Measurements from ENCODE around the gene NEDD4L. TPM values are rescaled to one million over a fixed set of nuclear protein-coding genes. Genes with fewer than 3 reads are reported as not detected.

NEDD4L gene
- total RNA-seq, 4 donors from 2014 or later = 22.7 to 39.9 (median 34.7) TPM

- H3K36me3 ChIP-seq = no peaks in the 10 kb centered on the region
- H3K4me3 ChIP-seq = no peak overlapping the region
- whole genome bisulfite sequencing = 55% methylated on average over 1 of the region's 1 CpG
- TF ChIP-seq EP300 (IDR thresholded peaks at IDR 0.05) (no peak), POLR2A (IDR thresholded peaks at IDR 0.05; ENCODE audit: low read depth) (no peak), POLR2AphosphoS5 (IDR thresholded peaks at IDR 0.05) (no peak), CTCF (IDR thresholded peaks at IDR 0.05) (no peak)
- no peak overlapping the region for H3K27ac ChIP-seq (replicated peaks in 1 of 4)
- H3K4me1 ChIP-seq = peaks cover 0 to 32% (median 7%) of the 10 kb centered on the region in 4 donors
- H3K9me3 ChIP-seq = no peaks in the 10 kb centered on the region
- intact Hi-C loops (cut with DNase I) = no loop called here
- H3K27me3 ChIP-seq = no peaks in the 10 kb centered on the region
- no peak for DNase-seq (ENCODE audit: extremely low spot score)
Measured at GRCh38 chr18:58299936-58300335, 255.9 kb downstream of the NEDD4L start.

GRCh38 chr18:58300867-58301266, 256.8 kb downstream of the NEDD4L start:
- Histone ChIP-seq H3K36me3 (no peaks in the 10 kb centered on the region), H3K27me3 (no peaks in the 10 kb centered on the region), H3K4me3 (no peak overlapping the region), H3K4me1 (peaks cover 0 to 32% (median 7%) of the 10 kb centered on the region in 4 donors), H3K9me3 (peaks cover 0 to 7% (median 4%) of the 10 kb centered on the region in 4 donors), H3K27ac (replicated peaks in 1 of 4) (no peak overlapping the region)
- 75% methylated on average over 4 of the region's 4 CpGs for whole genome bisulfite sequencing
- intact Hi-C loops (cut with DNase I) = no loop called here
- no peak for DNase-seq (ENCODE audit: extremely low spot score)
- TF ChIP-seq POLR2AphosphoS5 (IDR thresholded peaks at IDR 0.05) (no peak), EP300 (IDR thresholded peaks at IDR 0.05) (no peak), CTCF (IDR thresholded peaks at IDR 0.05) (no peak), POLR2A (IDR thresholded peaks at IDR 0.05; ENCODE audit: low read depth) (no peak)

- no peak overlapping the region for H3K27ac ChIP-seq (replicated peaks in 1 of 4)
- TF ChIP-seq EP300 (IDR thresholded peaks at IDR 0.05) = no peak
- no peak for TF ChIP-seq CTCF (IDR thresholded peaks at IDR 0.05)
- no peak for TF ChIP-seq POLR2A (IDR thresholded peaks at IDR 0.05; ENCODE audit: low read depth)
- TF ChIP-seq POLR2AphosphoS5 (IDR thresholded peaks at IDR 0.05) = no peak
- H3K4me3 ChIP-seq = no peak overlapping the region
- peaks cover 0 to 23% (median 7%) of the 10 kb centered on the region in 4 donors for H3K4me1 ChIP-seq
- intact Hi-C loops (cut with DNase I) = no loop called here
- no peaks in the 10 kb centered on the region for H3K27me3 ChIP-seq
- 94% methylated on average over 5 of the region's 5 CpGs for WGBS
- peaks cover 0 to 13% (median 7%) of the 10 kb centered on the region in 4 donors for H3K9me3 ChIP-seq
- H3K36me3 ChIP-seq = no peaks in the 10 kb centered on the region
- no peak for DNase-seq (ENCODE audit: extremely low spot score)
Measured at GRCh38 chr18:58302811-58303210, 258.8 kb downstream of the NEDD4L start.

GRCh38 chr18:58303363-58303762, 259.3 kb downstream of the NEDD4L start:
- Histone ChIP-seq H3K4me3 (no peak overlapping the region), H3K9me3 (peaks cover 0 to 13% (median 7%) of the 10 kb centered on the region in 4 donors), H3K36me3 (no peaks in the 10 kb centered on the region), H3K27me3 (no peaks in the 10 kb centered on the region), H3K27ac (replicated peaks in 1 of 4) (no peak overlapping the region), H3K4me1 (peaks cover 0 to 21% (median 6%) of the 10 kb centered on the region in 4 donors)
- DNase-seq (ENCODE audit: extremely low spot score) = no peak
- intact Hi-C loops (cut with DNase I) = no loop called here
- TF ChIP-seq EP300 (IDR thresholded peaks at IDR 0.05) (no peak), CTCF (IDR thresholded peaks at IDR 0.05) (no peak), POLR2AphosphoS5 (IDR thresholded peaks at IDR 0.05) (no peak), POLR2A (IDR thresholded peaks at IDR 0.05; ENCODE audit: low read depth) (no peak)
- 70% methylated on average over 3 of the region's 3 CpGs for WGBS

GRCh38 chr18:58305792-58306191, 261.8 kb downstream of the NEDD4L start:
- DNase-seq (ENCODE audit: extremely low spot score) = no peak
- Histone ChIP-seq H3K27me3 (no peaks in the 10 kb centered on the region), H3K27ac (replicated peaks in 1 of 4) (no peak overlapping the region), H3K4me3 (no peak overlapping the region), H3K36me3 (no peaks in the 10 kb centered on the region), H3K4me1 (peaks cover 5 to 31% (median 17%) of the 10 kb centered on the region in 4 donors), H3K9me3 (peaks cover 0 to 13% (median 7%) of the 10 kb centered on the region in 4 donors)
- TF ChIP-seq EP300 (IDR thresholded peaks at IDR 0.05) (no peak), POLR2A (IDR thresholded peaks at IDR 0.05; ENCODE audit: low read depth) (no peak), POLR2AphosphoS5 (IDR thresholded peaks at IDR 0.05) (no peak), CTCF (IDR thresholded peaks at IDR 0.05) (no peak)
- 95% methylated on average over 3 of the region's 3 CpGs for WGBS
- intact Hi-C loops (cut with DNase I) = no loop called here

Data from esophagus muscularis mucosa (tissue), 4 donors.